ENCODE measurements around the gene FOXO3.
"Not testable (repeated sequence)": the region's sequence is repeated elsewhere in the genome, so short reads cannot be mapped to it uniquely, and the experiment has no call there.

DNA sequence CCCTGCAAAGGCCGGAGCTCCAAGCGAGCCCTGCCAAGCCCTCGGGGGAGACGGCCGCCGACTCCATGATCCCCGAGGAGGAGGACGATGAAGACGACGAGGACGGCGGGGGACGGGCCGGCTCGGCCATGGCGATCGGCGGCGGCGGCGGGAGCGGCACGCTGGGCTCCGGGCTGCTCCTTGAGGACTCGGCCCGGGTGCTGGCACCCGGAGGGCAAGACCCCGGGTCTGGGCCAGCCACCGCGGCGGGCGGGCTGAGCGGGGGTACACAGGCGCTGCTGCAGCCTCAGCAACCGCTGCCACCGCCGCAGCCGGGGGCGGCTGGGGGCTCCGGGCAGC lies 561 bp downstream of the FOXO3 start:
- TF ChIP-seq, protein P1, sequence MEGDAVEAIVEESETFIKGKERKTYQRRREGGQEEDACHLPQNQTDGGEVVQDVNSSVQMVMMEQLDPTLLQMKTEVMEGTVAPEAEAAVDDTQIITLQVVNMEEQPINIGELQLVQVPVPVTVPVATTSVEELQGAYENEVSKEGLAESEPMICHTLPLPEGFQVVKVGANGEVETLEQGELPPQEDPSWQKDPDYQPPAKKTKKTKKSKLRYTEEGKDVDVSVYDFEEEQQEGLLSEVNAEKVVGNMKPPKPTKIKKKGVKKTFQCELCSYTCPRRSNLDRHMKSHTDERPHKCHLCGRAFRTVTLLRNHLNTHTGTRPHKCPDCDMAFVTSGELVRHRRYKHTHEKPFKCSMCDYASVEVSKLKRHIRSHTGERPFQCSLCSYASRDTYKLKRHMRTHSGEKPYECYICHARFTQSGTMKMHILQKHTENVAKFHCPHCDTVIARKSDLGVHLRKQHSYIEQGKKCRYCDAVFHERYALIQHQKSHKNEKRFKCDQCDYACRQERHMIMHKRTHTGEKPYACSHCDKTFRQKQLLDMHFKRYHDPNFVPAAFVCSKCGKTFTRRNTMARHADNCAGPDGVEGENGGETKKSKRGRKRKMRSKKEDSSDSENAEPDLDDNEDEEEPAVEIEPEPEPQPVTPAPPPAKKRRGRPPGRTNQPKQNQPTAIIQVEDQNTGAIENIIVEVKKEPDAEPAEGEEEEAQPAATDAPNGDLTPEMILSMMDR (IDR thresholded peaks at IDR 0.05; ENCODE audit: low read depth, low read length, poor library complexity, severe bottlenecking), result not testable (repeated sequence)
- TF ChIP-seq EZH2phosphoT487 (IDR thresholded peaks at IDR 0.05; ENCODE audit: borderline replicate concordance, low read length), result not testable (repeated sequence)

Measured in DOHH2 (cell line).